ENCODE measurements around the gene DHX8.

The DHX8 gene

DNA sequence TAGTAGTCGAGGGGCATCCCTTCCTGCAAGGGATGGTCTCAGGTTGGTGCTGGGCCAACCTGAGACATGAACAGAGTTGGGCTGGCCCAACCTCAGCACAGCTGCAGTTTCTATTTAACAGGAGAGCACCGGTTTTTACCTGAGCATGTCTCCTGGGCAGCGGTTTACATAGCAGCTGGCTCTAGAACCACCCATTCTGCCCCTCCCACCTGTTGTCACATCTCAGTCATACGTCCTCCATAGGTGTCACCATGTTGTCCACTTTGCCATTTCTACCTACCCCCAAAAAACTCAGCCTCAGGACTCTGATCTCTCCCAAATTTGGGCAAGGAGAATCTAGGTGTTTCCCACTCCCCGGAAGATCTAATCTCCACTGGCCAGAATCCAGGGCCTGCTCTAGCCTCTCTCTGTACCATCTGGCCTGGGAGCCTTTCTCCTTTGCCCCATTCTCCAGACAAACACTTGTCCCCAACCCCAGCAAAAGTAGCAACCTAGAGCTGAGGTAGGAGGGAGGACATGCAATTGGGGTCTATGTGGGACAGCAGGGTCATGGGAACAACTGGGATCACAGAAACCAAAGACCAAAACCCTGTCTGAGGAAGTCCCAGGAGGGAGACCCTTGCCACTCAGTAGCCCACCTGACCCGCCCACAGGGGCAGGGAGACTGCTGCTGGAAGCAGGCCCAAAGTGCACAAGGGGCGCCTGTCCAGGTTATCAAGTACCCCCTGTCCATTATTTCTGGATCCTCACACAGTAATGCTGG, 43.3 kb downstream of the DHX8 start:
- DNase-seq (ENCODE audit: low read depth): no peak

DNA sequence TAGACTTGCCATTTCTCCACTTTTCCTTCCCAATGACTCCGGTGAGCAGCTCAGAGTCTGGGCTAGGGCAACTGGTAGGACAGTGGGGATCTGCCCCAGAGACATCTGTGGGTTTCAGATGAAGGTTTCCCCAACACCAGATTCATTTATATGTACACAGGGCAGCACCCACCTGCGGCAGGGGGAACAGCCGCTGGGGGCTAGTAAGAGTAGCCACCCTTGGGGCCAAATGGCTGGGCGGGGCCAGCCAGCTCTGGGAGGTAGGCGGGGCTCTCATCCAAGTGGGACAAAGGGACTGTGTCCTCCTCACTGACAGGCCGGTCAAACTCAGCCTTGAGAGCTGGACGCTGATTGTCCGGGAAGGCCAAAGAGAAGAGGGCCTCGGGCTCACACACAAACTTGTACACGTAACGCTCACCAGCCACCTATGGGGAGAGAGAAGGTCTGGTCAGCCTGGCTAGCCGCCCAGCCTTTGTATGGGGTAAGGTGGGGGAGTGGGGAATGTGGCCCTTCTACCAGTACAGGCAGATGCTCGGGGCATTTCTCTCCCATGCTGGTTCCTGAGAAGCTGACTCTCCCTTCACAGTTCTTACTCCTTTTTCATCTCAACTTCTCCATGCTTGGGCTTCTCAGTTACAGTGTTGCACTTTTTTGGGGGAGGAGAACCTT, 44.7 kb downstream of the DHX8 start:
- no peak for DNase-seq (ENCODE audit: low read depth)

DNA sequence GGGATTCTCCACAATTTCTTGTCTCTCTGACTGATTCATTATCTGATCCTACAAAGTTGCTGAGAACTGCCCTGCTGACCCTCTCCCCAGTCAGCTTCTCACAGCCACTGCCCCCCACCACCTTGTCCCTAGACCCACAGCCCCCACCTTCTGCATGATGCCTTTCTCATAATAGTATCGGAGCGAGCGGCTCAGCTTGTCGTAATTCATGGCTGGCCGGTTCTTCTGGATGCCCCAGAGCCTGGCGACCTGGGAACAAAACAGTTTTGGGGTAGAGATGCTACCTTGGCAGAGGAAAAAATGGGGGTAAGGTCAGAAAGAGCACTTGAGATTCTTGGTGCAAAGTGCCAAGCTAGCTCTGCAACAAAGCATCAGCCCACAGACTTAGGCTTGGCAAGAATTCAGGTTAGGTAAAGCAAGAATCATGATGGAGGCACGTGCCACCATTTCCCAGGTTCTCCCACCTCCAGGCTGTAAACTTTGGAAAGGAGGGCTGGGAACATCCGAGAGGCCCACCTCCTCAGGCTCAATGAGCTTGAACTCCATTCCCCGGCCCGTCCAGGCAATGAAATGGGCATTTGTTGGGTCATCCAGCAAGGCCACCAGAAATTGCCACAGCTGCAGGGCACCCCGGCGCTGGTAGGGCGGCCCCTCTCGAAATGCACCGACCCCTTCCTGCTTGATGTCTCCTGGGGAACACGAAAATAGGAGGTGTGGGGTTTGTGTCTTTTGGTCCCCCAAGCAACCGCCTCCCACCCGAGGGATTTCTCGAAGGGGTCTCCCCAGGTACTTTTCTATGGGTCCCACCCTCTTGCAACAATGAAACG, 45.4 kb downstream of the DHX8 start:
- DNase-seq (ENCODE audit: low read depth): no peak

DNA sequence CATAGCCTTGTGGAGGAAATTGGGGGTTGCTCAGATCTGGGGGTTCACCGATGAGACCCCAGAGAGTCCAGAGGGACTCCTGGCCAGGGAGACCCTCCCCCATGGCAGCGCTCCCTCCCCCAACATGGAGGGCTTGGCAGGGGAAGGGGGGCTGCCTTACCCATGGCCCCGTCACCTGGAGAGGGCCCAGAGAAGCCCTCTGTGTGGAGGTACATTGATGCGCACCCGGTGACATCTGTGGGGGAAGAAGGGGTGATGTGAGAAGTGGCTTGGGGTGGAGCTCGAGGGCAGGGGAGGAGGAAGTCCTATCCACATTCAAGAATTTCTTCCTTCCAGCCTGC, 46.1 kb downstream of the DHX8 start:
- DNase-seq (ENCODE audit: low read depth): no peak

DNA sequence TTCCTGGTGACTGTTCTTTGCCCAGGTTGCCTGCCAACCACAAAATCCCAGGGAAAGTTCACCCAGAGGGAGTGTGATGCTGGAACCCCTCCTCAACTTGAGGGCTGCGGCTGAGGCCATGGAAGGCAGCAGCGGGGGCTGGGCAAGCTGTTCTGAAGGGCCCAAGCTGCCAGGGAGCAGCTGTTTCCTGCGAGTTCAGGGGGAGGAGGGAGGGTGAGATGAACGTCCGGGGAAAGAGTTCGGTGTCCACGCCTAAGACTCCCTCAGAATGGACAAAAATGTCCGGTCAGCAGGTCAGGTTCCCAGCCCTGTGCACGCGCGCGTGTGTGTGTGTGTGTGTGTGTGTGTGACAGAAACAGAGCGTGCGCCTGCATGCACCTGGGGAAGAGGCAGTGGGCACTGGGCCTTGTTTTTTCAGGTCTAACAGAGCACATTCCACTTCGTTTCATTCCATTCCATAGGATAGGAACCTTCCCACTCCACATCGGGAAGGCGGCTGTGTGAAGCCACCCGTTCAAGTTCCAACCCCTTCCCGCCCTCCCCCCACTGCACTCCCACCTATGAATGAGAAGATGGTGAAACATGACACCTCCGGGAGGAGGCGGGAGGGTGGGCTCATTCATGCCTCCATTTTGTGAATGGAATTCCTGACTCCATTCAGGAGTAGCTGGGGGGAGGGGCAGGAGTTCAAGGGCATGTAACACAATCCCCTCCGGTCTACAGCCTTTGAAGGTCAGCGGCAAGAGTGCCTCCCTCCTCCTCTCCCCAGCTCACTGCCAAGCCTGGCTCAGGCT, 46.7 kb downstream of the DHX8 start:
- no peak for DNase-seq (ENCODE audit: low read depth)

DNA sequence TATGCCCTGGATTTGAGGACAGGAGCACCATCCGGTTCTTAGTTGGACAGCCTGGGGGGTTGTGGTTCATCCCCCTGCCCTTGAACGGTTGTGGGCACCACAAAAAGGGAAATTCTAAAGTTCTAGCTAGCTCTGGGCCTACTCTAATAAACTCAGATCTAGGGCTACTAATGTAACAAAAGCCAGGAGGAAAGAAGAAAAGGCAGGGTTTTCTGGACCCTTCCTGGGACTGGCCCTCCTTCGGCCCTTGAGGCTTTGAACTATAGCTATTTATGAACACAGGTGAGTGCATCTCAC, 47.3 kb downstream of the DHX8 start:
- DNase-seq (ENCODE audit: low read depth): no peak

DNA sequence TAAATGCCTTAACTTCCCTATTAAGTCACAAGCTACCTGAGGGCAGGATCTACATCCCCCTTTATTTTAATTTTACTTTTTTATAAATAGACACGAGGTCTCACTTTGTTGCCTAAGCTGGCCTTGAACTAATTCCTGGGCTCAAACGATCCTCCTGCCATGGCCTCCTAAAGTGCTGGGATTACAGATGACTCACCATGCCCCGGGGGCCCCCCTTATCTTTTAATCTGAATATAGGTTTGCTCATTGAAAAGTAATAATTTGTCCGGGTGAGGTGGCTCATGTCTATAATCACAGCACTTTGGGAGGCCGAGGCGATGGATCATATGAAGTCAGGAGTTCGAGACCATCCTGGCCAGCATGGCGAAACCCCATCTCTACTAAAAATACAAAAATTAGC, 48.2 kb downstream of the DHX8 start:
- no peak for DNase-seq (ENCODE audit: low read depth)

DNA sequence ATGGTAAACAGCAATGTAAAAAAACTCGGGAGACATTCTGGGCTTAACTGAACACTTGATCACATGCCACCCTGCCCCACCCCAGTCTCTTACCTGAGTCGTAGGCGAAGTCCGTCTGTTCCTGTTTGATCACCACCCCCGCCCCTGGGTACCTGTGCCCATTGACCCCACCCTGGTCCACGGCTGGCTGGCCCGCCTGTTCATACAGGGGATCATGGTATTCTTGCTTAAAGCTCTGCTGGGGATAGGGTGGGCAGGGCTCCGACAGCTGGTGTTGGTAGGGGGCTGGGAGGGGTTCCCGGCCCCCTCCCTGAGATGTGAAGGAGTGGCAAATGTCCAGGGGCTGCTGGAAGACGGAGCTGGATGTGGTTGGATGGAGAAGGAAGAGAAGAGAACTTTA, 48.8 kb downstream of the DHX8 start:
- no peak for DNase-seq (ENCODE audit: low read depth)

DNA sequence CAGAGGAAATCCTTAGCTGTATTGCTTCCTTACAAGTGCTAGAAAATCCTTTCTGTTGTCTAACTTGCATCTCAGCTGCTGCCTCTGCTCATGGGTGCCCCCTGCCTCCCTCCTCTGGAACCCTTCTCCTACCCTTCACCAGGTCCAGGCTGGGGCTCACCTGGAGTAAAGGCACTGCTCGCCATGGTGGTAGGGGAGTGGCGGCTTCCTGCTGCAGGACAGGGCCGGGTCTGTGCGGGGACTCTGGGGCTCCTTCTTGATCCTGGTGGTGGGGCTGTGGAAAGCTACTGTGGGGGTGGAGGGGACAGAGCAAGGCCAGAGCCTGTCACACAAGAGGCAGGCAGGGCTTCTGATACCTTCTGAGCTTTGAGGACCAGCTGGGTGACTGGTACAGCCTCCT, 49.9 kb downstream of the DHX8 start:
- DNase-seq (ENCODE audit: low read depth): no peak

DNA sequence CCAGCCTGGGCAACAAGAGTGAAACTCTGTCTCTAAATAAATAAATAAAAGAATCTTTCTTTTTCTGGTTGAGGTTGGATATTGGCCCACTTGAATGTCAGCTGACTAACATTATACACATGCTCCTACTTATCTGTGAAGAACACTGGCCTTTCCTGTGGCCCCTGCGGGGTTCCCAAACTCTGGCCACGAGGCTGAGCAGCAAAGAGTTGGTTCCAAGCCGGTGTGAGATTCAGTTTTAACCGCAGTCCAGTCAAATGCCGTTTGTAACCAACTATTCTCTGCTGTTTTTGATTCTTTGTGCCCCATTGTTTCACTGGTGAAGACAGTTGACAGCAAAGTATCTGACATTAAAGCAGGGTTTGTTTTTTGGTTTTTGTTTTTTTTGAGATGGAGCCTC, 51.1 kb downstream of the DHX8 start:
- DNase-seq (ENCODE audit: low read depth): no peak

DNA sequence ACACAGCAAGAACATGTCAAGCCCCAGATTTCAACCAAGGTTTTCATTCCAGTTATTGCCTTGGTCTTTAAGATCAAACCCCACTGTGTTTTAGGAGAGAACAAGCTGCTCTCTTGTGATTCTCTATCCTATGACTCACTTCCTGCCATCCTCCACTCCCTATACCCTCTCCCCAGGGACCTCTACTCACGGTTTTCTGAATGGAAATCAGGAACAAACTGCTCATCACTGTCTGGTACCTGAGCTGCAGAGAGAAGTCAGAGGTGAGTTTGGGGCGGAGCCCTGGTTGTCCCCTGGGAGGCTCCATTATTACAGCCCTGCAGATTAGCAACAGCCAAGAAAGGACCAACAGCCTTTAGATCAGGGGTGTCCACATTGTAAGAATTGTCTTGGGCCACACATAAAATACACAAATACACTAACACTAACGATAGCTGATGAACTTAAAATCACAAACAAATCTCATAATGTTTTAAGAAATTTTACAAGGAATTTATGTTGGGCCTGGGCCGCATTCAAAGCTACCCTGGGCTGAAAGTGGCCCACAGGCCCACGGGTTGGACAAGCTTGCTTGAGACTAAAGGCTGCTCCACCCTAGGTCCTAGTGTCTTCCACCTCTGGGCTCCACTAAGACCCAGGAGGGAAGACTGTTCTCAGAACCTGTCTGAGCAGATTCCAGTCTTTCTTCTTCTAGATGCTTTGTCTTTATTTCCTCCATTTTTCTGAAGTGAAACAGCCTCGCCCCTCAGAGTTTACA, 52.6 kb downstream of the DHX8 start:
- no peak for DNase-seq (ENCODE audit: low read depth)

DNA sequence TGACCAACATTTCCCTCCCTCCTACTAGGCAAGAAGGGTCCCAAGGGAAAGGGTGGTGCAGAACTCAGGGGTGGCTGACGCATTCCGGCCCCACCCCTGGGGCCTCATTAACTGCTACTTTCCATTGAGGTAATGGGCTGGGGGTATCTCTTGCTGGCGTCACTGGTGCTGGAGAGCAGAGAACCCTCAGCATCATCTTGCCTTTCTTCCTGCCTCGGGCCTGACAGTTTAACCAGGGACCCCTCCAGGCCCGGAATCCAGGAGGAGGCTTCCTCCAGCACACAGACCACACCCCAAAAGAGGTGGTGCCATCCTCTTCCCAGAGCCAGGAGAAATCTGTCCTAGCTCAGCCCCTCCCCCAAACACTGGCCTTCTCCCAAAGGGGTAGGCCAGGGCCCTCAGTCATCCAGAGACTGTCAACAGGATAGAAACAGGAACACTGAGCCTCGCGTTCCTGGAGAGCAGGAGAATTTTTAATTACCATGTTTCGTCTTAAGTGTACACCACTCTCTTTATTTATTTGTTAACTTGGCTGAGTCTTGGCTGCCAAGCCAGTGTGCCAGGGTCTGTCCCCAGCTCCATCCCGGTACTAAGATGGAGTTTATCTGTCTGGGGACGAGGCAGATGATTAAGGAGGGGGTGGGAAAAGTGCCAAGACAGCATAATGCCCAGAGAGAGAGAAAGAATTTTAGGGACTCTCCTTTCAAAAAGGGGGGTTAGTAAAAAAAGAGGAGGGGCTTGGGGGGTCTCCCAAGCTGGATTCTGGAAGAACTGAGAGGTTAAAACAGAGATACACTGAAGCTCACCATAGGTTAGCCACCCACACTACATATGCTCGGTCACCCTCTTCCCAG, 57.3 kb downstream of the DHX8 start:
- DNase-seq (ENCODE audit: low read depth): no peak

DNA sequence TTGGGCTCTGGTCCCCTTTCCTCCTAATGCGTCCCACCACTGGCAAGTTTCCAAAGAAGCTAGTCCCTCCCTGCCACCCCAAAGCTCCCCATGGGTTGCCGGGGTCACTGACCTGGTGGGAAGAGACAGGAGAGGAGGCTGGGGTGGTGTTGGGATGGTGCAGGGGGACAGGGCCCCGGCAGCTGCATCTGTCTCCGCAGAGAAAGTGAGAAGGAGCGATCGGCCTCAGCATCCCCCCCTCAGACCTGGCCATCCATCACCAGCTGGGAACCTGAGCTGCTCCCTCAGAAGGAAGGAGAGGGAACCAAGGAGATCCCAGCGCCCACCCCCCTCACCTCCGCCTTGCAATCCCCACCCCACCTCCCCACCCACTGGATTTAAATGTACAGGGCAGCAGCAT, 59.1 kb downstream of the DHX8 start:
- DNase-seq (ENCODE audit: low read depth): no peak

DNA sequence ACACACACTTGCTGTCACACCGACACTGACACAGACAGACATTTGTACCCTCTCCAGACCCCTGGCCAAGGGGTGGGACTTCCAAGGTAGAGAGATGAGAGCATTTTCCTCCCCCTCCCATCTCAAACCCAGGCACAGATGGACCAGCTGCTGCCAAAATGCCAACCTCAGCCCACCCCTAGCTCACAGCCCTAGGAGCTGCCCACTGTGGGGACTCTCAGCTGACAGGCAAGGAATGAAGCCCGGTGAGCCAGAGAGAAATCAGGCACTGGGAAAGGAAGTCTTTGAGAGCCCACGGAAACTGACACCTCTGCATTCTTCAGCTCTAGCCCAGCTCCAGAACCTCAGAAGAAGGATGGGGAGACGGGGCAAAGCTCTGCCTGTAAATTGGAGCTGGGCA, 59.5 kb downstream of the DHX8 start:
- no peak for DNase-seq (ENCODE audit: low read depth)

DNA sequence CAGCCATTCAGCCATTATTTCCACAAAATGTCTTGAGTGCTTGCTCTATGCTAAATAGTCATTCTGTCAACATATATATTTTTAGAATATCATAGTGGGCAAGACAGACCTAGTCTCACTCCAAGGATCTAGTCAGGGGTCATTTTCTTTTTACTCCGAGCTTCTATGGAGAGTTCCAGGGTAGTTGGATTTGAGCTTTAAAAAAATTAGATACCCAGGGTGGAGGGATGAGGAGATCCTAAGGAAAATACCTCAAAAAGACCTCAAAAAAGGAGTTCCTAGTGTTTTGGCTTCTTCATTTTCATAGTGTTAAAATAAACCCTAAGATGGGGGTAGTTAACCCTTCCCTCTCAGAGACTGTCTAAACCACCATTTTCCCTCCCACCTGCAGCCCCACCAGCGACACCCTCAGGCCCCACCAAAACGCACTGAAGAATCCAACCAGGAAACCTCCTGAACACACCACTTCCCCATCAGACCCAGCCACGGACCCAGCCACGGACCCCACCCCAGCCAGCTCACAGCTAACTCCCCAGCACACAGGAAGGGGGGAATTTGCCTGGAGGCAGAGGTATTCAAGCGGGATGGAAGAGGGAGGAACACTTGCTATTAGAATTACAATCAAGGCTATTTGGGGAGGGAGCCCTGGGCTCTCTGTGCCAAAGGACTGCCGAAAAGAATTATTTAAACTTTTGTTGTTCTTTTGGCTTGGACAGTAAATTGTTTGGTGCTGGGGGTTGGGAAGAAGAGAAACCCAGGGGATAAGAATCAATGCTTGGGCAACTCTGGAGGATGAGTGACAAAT, 60.2 kb downstream of the DHX8 start:
- DNase-seq (ENCODE audit: low read depth): no peak

DNA sequence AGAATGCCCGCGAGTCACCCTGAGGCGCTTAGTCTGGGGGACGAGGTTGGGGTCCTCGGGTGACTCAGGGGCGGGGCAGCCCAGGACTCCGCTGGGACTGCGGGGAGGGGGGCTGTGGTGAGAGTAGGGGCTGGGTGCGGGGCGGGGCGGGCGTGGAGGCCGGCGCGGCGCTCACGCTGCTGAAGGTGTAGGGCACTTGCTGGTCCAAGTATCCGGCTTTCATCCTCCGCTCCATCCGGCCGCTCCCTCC, 61.5 kb downstream of the DHX8 start:
- no peak for DNase-seq (ENCODE audit: low read depth)

DNA sequence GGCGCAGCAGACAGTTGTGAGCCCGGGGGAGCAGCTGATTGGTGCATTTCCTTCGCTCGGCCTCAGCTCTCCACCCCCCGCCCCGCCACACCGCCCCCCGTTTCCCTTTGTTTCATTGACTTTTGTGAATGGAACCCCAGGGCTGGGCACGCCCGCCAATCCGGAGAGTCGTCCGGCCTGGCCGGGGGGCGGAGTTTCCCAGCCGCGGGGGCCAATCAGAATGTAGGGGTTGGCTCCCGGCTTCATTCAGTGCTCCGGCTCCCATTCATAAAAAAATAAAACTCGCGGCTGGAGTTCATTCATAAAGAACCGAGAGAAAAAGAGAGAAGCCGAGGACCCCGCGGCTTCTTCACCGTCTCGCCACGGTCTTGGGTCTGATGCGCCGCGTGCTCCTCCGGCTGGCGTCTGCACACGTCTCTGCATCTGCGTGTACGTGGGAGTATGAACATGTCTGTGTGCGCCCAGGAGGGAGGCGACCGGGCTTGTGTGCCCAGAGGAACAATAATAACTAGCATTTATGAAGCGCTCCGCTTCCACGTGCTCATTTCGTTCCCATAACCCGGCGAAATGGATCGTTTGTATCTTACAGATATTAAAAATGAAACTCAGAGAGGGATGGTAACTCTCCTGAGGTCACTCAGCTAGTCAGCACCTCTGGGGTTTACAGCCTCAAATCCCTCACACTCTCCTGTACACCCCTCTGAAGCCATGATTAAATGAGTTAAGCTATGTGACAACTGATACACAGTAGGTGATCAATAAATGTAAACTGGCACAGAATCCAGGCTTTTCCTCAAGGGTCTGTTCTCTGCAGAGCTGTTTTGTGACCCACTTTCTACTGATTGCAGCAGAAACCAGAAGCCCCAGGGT, 62.8 kb downstream of the DHX8 start, which contains the start of gene ETV4:
Gene ETV4 (minus strand): TSS at position 22 of the 870 bp plus-strand sequence. CDS start 723 bp downstream, outside the sequence.
- peak; percentile 81 for DNase-seq (ENCODE audit: low read depth)

DNA sequence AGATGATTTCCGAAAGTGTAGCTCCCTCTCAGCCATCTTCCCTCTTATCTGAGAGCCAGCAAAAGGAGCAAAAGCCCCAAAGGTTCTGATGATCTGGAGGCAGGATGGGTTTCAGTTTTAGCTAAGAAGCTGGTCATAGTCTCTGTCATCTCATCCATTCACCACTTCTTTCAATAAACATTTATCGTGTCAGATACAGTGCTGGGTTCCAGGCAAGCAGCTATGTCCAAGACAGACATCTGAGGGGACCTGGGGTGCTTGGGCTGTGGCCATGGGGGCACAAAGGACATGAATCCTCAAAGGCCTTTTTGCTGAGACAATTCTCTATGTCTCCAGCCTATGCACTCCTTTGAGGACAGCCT, 63.4 kb downstream of the DHX8 start:
- no peak for DNase-seq (ENCODE audit: low read depth)

DNA sequence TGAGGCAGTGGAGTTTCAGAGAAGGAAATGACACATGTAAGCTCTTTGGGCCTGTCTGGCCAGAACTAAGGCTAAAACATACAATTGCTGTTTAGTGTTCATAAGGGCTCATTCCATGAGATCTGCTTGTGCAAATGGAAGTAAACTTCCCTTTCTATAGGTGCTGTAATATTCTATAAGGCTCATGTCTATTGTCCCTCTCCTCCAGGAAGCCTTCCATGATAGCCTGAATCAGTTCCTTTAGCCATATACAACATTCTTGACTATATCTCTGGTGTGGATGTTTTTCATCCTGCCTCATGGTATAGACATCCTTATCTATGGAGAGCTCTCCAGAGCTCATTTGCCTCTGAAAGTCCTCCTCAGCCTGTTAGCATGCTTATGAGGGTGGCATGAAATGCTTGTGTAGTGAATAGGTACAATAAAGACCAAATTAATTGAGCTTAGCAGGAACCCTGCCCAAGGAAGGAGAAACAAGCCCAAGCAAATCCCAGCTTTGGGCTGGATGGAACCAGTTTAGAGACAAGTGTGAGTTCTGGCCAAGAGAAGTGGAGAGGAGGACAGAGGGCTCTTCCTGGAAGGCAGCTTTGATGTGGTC, 64.0 kb downstream of the DHX8 start:
- no peak for DNase-seq (ENCODE audit: low read depth)

Measured in stimulated activated CD4-positive, alpha-beta T cell treated with anti-CD3 and anti-CD28 coated beads, Interleukin-2, amount 100 ng/mL, for 4 hours (primary cell).